ENCODE results near the gene PNKP.

PNKP gene

GRCh38 chr19:49908480-49909420 is 41.4 kb upstream of the PNKP start:
- H3K27ac ChIP-seq = no peak overlapping the region
- TF ChIP-seq, protein P1, sequence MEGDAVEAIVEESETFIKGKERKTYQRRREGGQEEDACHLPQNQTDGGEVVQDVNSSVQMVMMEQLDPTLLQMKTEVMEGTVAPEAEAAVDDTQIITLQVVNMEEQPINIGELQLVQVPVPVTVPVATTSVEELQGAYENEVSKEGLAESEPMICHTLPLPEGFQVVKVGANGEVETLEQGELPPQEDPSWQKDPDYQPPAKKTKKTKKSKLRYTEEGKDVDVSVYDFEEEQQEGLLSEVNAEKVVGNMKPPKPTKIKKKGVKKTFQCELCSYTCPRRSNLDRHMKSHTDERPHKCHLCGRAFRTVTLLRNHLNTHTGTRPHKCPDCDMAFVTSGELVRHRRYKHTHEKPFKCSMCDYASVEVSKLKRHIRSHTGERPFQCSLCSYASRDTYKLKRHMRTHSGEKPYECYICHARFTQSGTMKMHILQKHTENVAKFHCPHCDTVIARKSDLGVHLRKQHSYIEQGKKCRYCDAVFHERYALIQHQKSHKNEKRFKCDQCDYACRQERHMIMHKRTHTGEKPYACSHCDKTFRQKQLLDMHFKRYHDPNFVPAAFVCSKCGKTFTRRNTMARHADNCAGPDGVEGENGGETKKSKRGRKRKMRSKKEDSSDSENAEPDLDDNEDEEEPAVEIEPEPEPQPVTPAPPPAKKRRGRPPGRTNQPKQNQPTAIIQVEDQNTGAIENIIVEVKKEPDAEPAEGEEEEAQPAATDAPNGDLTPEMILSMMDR (conservative IDR thresholded peaks at IDR 0.05) = no peak

GRCh38 chr19:49907745-49908446 is 40.5 kb upstream of the PNKP start:
- no peak overlapping the region for H3K27ac ChIP-seq
- TF ChIP-seq, protein P1 (conservative IDR thresholded peaks at IDR 0.05) = no peak

- TF ChIP-seq, protein P1 (conservative IDR thresholded peaks at IDR 0.05) = no peak
- H3K27ac ChIP-seq = no peak overlapping the region
Measured at GRCh38 chr19:49906879-49907564, 39.6 kb upstream of the PNKP start.

GRCh38 chr19:49904136-49904535 is 36.8 kb upstream of the PNKP start:
- no peak overlapping the region for H3K27ac ChIP-seq
- TF ChIP-seq, protein P1 (conservative IDR thresholded peaks at IDR 0.05) = no peak

DNA sequence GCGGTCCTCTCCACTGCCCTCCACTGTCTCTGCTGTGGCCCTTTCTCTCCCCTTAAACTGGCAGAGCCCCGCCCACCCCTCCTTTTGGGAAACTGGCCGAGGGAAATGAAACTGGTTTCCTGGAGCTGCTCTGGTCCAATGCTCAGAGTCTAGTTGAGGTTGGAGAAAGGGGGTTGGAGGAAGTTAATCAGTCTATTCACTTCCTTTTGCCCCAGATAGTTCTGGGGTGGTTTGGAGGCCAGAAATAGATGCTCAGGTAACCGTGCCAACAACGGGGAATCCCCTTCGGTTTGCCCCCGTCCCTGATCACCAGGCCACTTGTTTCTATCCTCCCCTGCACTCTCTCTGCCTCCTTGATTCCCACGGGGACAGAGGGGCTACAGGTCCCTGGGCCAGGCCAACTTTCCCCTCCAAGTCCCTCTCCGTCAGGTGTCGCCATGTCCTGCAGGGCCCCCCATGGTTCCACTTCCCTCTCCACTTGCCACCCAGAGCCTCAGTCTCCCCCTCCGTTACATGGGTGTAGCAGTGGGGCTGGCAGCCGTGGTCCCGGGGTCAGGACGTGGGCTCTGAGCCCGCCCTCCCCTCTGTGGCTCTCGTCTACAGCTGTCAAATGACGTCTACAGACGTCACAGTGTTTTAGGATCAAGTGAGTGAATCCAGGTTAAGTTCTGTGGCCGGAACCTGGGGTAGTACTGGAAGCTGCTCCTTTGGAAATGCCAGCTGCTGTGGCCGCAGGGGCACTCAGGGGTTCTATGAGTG is 29.7 kb upstream of the PNKP start, which contains the start of gene IL4I1:
TSS of gene IL4I1 (minus strand) at position 25 of the 759 bp plus-strand sequence. CDS start 727 bp downstream, outside the sequence.
- H3K27ac ChIP-seq = no peak within 1 kb of the TSS
- TF ChIP-seq, protein P1 (conservative IDR thresholded peaks at IDR 0.05) = no peak

DNA sequence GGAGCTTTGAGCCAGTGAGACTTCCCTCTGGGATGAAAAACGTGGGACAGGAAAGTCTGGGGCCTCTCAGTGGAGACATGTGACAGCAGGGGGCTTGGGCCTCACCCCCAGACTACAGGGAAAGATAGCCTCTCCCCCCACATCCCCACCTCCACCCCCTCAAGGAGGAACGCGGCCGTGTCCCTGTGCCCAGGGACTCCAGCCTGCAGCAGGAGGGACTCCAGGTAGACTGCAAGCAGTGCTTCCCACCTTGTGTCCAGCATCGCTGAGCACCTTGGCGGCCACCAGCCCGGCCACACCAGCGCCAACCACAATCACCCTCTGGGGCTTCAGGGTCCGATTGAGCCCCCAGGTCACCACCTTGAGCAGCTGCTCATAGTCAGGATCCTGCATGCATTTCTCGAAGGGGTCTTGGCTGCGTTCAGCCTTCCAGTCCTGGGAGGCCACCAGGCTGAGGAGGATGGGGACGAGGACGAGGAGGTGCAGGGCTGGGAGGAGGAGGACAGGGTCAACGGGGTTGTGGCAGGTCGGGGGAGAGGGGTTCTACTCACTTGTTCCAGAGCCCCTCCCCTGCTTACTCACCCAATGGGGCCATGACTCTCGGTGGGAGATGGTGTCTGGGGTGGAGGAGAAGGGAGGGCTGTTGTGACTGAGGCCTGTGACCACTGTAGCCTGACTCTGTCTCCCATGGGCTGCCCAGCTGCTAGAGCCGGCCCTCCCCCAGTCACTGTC is 28.4 kb upstream of the PNKP start:
- TF ChIP-seq, protein P1 (conservative IDR thresholded peaks at IDR 0.05) = no peak

More for the DNA sequence above, 28.4 kb upstream of the PNKP start:
- H3K27ac ChIP-seq = no peak overlapping the region

All from VCaP (cell line).